Lung (tissue), 12 donors: ENCODE data around the gene FGF12. TPM values are rescaled to one million over a fixed set of nuclear protein-coding genes. Genes with fewer than 3 reads are reported as not detected.

Experiments used
- ATAC-seq: fragments of 200-7000 bp; cut with Tn5 transposase; one replicate; pipeline ENCODE4 v1.9.1; 2020; ENCODE audit warnings: moderate number of reproducible peaks; ENCODE audit not compliant: insufficient read depth, low FRiP score
- DNase-seq, 3 donors: peaks; one replicate each; pipeline ENCODE4 v3.0.0-alpha.2; 2013 to 2017
- H3K27ac ChIP-seq, 2 donors: one replicate each; pipeline ENCODE4 v1.5.1; 2013; ENCODE audit warnings: mild to moderate bottlenecking in 2 of 2, moderate library complexity in 2 of 2, control low read depth in 1 of 2, inconsistent platforms in 1 of 2, low read depth in 1 of 2, low read length in 1 of 2
- H3K27me3 ChIP-seq, 3 donors: one replicate each; pipeline ENCODE4 v1.5.1; 2013; ENCODE audit warnings: low read length in 2 of 3; ENCODE audit not compliant: control insufficient read depth in 3 of 3, insufficient read depth in 3 of 3
- H3K36me3 ChIP-seq, 4 donors: one replicate each; pipeline ENCODE4 v1.5.1; 2013; ENCODE audit warnings: low read length in 4 of 4, mild to moderate bottlenecking in 1 of 4, moderate library complexity in 1 of 4; ENCODE audit not compliant: control insufficient read depth in 4 of 4, insufficient read depth in 4 of 4
- H3K4me1 ChIP-seq, 5 donors: one replicate each; pipeline ENCODE4 v1.5.1; 2013; ENCODE audit warnings: low read length in 5 of 5, mild to moderate bottlenecking in 2 of 5, moderate library complexity in 1 of 5; ENCODE audit not compliant: control insufficient read depth in 5 of 5, insufficient read depth in 5 of 5
- H3K4me3 ChIP-seq: one replicate; pipeline ENCODE4 v1.5.1; 2013; ENCODE audit warnings: mild to moderate bottlenecking, control low read depth, moderate library complexity
- H3K9ac ChIP-seq, 2 donors: one replicate each; pipeline ENCODE4 v1.5.1; 2013; ENCODE audit warnings: low read length in 2 of 2, control low read depth in 1 of 2; ENCODE audit not compliant: insufficient read depth in 1 of 2
- H3K9me3 ChIP-seq, 4 donors: one replicate each; pipeline ENCODE4 v1.5.1; 2013; ENCODE audit warnings: low read length in 3 of 4, mild to moderate bottlenecking in 1 of 4, moderate library complexity in 1 of 4; ENCODE audit not compliant: control insufficient read depth in 4 of 4, insufficient read depth in 3 of 4
- WGBS, 2 donors: extraction: QIAGEN DNeasy Blood & Tissue Kit; methylation state at CpG; one replicate each; pipeline ENCODE4 v1.1.7; 2013; 5-methylcytosine and 5-hydroxymethylcytosine counted together
- polyA plus RNA-seq, 2 donors: library from polyadenylated mRNA; stranded (reverse); fragments of 200-250 nt; gene quantifications; one replicate each; pipeline ENCODE4 v1.2.1, GENCODE V29; 2013
- total RNA-seq, 2 donors: library from RNA; depleted of rRNA in 1 of 2; stranded (reverse); fragments of >200 nt in 1 of 2; gene quantifications; one replicate each; pipeline ENCODE4 v1.2.1, GENCODE V29; 2014 to 2021
- TF ChIP-seq, protein P1 (sequence below): IDR thresholded peaks from 2 replicates; pipeline ENCODE4 v1.5.1; 2012; ENCODE audit warnings: mild to moderate bottlenecking; ENCODE audit errors: control extremely low read depth, extremely low read depth
- donor health status: control.
- donor health status: control.
- donor health status: Bipolar disorder and iron deficiency.
- donor health status: healthy.
- donor health status: DM: yes; HTN: yes; CAD: no.

FGF12 gene
- total and polyA plus RNA-seq, 4 donors, result 0.23 to 6.0 (median 1.7) TPM

- Histone ChIP-seq H3K4me3 (no peak overlapping the region), H3K27ac (no peak overlapping the region), H3K9ac (no peak overlapping the region), H3K36me3 (no peaks in the 10 kb centered on the region), H3K4me1 (no peaks in the 10 kb centered on the region), H3K9me3 (no peaks in the 10 kb centered on the region), H3K27me3 (no peaks in the 10 kb centered on the region)
- DNase-seq, result no peak
- ATAC-seq, result no peak
- WGBS, 2 donors, result 79 to 81% methylated on average over 7 of the region's 7 CpGs
- TF ChIP-seq, protein P1, sequence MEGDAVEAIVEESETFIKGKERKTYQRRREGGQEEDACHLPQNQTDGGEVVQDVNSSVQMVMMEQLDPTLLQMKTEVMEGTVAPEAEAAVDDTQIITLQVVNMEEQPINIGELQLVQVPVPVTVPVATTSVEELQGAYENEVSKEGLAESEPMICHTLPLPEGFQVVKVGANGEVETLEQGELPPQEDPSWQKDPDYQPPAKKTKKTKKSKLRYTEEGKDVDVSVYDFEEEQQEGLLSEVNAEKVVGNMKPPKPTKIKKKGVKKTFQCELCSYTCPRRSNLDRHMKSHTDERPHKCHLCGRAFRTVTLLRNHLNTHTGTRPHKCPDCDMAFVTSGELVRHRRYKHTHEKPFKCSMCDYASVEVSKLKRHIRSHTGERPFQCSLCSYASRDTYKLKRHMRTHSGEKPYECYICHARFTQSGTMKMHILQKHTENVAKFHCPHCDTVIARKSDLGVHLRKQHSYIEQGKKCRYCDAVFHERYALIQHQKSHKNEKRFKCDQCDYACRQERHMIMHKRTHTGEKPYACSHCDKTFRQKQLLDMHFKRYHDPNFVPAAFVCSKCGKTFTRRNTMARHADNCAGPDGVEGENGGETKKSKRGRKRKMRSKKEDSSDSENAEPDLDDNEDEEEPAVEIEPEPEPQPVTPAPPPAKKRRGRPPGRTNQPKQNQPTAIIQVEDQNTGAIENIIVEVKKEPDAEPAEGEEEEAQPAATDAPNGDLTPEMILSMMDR, result no peak
These were observed 31.3 kb upstream of the FGF12 start for GRCh38 chr3:192758654-192759053.

- no peak overlapping the region for H3K4me3 ChIP-seq
- ATAC-seq (no peak), DNase-seq (no peak)
- H3K27me3 ChIP-seq, result no peaks in the 10 kb centered on the region
- H3K36me3 ChIP-seq, result no peaks in the 10 kb centered on the region
- H3K27ac ChIP-seq, result no peak overlapping the region
- 40 to 78% methylated on average over 2 of the region's 2 CpGs for WGBS, 2 donors
- TF ChIP-seq, protein P1, result no peak
- no peaks in the 10 kb centered on the region for H3K4me1 ChIP-seq
- no peaks in the 10 kb centered on the region for H3K9me3 ChIP-seq
- no peak overlapping the region for H3K9ac ChIP-seq
These were observed 23.8 kb upstream of the FGF12 start for GRCh38 chr3:192751148-192751547.

GRCh38 chr3:192750201-192750600 is 22.9 kb upstream of the FGF12 start:
- H3K4me3 ChIP-seq, result no peak overlapping the region
- 38 to 72% methylated on average over 5 of the region's 5 CpGs for WGBS, 2 donors
- no peak overlapping the region for H3K27ac ChIP-seq
- ATAC-seq (no peak), DNase-seq (no peak)
- H3K27me3 ChIP-seq, result no peaks in the 10 kb centered on the region
- no peaks in the 10 kb centered on the region for H3K4me1 ChIP-seq
- no peak overlapping the region for H3K9ac ChIP-seq
- TF ChIP-seq, protein P1, result no peak
- no peaks in the 10 kb centered on the region for H3K36me3 ChIP-seq
- no peaks in the 10 kb centered on the region for H3K9me3 ChIP-seq

DNA sequence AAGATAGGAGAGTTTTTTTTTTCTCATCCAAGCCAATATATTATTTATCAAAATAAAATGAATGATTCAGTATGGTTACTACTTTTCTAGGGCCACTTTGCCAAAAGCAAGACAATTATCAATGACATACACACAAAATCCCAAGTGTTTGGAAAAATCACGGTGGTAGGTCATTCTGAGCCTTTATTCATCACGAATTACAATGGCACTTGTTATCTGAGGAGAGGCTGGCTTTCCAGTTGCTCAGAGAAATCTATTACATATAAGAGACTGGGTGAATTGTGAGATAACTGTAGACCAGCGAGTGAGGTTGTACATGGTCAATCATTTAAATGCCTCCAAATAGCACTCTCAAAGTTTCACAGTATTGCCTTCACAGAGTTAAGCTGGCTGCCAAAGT is 20.4 kb upstream of the FGF12 start:
- H3K27me3 ChIP-seq, result no peaks in the 10 kb centered on the region
- 44 to 64% methylated on average over 3 of the region's 3 CpGs for WGBS, 2 donors
- H3K27ac ChIP-seq, result no peak overlapping the region
- no peak overlapping the region for H3K4me3 ChIP-seq
- no peaks in the 10 kb centered on the region for H3K9me3 ChIP-seq
- no peaks in the 10 kb centered on the region for H3K4me1 ChIP-seq
- H3K9ac ChIP-seq, result no peak overlapping the region
- TF ChIP-seq, protein P1, result no peak
- DNase-seq (no peak), ATAC-seq (no peak)
- H3K36me3 ChIP-seq, result no peaks in the 10 kb centered on the region
